GM10266 (cell line): ENCODE data around the gene GABBR2.
"Not testable (repeated sequence)": the region's sequence is repeated elsewhere in the genome, so short reads cannot be mapped to it uniquely, and the experiment has no call there.

Source experiments
- DNase-seq: peaks from one replicate; pipeline ENCODE4 v3.0.0; 2012; ENCODE audit errors: extremely low spot score
- CTCF ChIP-seq: IDR thresholded peaks from 2 replicates; pipeline ENCODE4 v1.5.1; 2012; ENCODE audit warnings: mild to moderate bottlenecking, low read depth; ENCODE audit not compliant: control insufficient read depth, insufficient read depth; ENCODE audit errors: missing control alignments

GABBR2 gene

DNA sequence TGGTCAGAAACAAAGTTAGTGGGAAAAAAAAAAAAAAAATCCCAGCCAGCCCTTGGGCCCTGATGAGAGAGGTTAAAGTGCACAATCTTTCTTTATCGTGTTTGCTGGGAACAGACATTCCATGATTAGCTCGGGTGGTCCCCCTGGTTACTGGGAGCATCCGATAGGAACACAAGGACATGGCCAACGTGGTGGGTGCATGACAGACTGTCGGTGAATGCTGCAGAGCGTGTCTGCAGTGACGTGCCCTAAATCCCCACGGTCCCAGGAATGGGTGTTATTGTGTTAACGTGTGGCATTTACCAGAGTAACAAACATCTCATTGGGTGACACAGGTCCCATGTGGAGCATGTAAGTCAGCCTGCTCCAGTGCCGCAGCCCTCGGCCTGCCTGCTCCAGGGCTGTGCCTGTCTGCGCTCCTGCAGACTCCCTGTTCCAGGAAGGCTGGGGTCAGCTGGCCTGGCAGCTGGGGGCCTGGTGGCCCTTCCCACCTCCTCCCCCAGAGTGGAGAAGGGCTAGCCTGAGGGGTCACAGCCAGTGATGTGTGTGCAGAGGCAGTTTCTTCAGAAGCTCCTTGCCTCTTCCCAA, 419.0 kb downstream of the GABBR2 start:
- no peak for TF ChIP-seq CTCF
- DNase-seq, result no peak

- DNase-seq, result no peak
- no peak for TF ChIP-seq CTCF
These were observed 419.9 kb downstream of the GABBR2 start for GRCh38 chr9:98288881-98289280.

GRCh38 chr9:98287384-98287783, 421.4 kb downstream of the GABBR2 start:
- DNase-seq, result no peak
- TF ChIP-seq CTCF, result no peak

GRCh38 chr9:98285446-98285845, 423.3 kb downstream of the GABBR2 start:
- DNase-seq, result no peak
- TF ChIP-seq CTCF, result no peak

DNA sequence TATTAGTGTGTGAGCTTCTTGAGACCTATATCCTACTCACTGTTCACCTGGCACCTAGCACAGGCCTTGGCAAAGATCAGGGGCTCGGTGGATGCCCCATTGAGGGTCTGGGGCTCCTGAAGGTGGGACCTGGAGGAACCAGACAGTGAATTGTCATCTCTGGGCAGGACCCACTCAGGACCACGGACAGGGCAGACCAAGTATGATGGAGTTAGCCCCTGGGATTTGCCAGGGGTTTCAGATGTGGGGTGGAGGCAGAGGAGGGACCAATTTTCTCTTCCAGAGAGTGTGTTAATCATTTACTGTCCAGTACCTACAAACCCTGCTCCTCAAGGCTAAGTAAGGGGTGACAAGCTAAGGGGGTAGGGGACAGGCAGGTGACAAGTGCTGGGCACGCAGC, 424.0 kb downstream of the GABBR2 start:
- no peak for TF ChIP-seq CTCF
- no peak for DNase-seq

DNA sequence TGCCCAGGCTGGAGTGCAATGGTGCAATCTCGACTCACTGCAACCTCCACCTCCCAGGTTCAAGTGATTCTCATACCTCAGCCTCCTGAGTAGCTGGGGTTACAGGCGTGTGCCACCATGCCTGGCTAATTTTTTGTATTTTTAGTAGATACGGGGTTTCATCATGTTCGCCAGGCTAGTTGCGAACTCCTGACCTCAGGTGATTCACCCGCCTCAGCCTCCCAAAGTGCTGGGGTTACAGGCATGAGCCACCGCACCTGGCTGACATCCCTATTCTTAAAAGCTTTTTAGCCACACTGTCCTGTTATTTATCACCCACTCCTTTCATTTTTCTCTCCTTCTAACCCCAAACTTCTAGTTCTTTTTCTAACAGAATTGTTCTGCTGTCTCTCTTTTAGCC, 425.6 kb downstream of the GABBR2 start:
- DNase-seq, result not testable (repeated sequence)

DNA sequence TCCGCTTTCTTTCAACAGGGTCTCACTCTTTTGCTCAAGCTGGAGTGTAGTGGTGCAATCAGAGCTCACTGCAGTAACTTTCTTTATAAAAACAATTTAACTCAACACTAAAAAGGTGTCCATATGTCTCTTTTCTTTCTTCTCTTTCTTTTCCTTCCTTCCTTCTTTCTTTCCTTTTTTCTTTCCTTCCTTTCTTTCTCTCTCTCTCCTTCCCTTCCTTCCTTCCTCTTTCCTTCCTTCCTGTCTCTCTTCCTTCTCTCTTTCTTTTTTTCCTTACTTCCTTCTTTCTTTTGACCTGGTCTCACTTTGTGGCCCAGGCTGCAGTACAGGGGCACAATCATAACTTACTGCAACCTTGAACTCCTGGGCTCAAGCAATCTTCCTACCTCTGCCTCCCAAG, 427.5 kb downstream of the GABBR2 start:
- TF ChIP-seq CTCF, result no peak
- no peak for DNase-seq

GRCh38 chr9:98280574-98280973, 428.2 kb downstream of the GABBR2 start:
- DNase-seq, result no peak
- no peak for TF ChIP-seq CTCF
